ENCODE data around the gene CLEC19A.

Gene CLEC19A

DNA sequence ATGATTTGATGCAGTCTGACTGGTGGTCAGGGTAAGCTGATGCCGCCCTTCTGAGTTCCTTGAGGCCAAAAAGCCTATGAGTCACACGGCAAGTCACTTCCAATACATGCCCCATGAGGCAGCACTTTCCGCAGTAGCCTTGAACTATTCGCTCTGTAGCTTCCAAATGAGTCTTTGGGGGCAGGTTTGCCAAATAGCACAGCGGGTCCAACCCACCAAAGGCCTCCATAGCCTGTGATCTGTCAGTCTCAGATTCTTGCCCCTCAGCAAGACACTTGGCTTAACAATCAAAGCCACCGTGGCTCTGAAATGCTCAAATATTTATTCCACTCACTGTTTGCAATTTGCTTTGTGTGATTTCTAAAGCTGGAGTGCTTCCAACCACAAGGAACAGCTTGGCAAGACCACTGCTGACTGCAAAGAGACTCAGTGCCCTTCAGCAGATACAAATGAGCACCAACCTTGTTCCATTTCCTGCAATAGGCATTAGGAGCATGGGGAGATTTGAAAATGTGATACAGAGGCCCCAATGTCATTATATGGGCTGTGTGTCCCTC is 45.4 kb downstream of the CLEC19A start:
- Mint-ChIP-seq H3K27ac (no peak overlapping the region), H3K4me1 (no peaks in the 10 kb centered on the region)
- no peak for ATAC-seq

GRCh38 chr16:19331794-19332193 is 46.3 kb downstream of the CLEC19A start:
- no peaks in the 10 kb centered on the region for H3K4me1 Mint-ChIP-seq
- H3K27me3 Mint-ChIP-seq, result no peaks in the 10 kb centered on the region
- no peaks in the 10 kb centered on the region for H3K36me3 Mint-ChIP-seq
- no peak overlapping the region for H3K4me3 Mint-ChIP-seq
- peak overlapping the region; percentile 49 for H3K27ac Mint-ChIP-seq
- no peak for ATAC-seq
- H3K9me3 Mint-ChIP-seq, result peaks cover 9% of the 10 kb centered on the region

More for the DNA sequence above, 45.4 kb downstream of the CLEC19A start:
- Mint-ChIP-seq H3K36me3 (no peaks in the 10 kb centered on the region), H3K27me3 (no peaks in the 10 kb centered on the region), H3K4me3 (no peak overlapping the region), H3K9me3 (peaks cover 9% of the 10 kb centered on the region)

DNA sequence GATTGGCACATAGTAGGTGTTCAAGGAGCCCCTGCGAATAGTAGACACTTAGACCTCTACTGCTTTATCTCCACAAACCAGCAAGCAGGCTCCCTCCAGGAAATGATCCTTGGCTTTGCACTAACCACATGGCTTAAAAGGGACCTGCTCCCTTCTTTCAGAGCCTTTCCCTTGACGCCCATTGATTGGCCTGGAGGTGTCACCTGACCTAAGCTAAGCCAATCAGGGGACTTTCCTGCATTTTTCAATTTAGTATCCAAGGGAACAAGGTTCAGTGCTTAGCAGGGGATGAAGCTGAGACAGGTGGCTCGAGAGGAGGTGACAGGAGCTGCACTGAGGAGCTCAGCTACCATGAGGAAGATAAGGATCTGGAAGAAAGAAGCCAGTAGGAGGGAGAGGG is 52.8 kb downstream of the CLEC19A start:
- Mint-ChIP-seq H3K36me3 (no peaks in the 10 kb centered on the region), H3K27me3 (peaks cover 16% of the 10 kb centered on the region), H3K9me3 (peaks cover 4% of the 10 kb centered on the region), H3K4me3 (no peak overlapping the region), H3K27ac (no peak overlapping the region), H3K4me1 (no peaks in the 10 kb centered on the region)
- ATAC-seq, result no peak

- no peak for ATAC-seq
- no peaks in the 10 kb centered on the region for H3K4me1 Mint-ChIP-seq
- no peak overlapping the region for H3K4me3 Mint-ChIP-seq
- peaks cover 4% of the 10 kb centered on the region for H3K9me3 Mint-ChIP-seq
- H3K27me3 Mint-ChIP-seq, result peaks cover 32% of the 10 kb centered on the region
- no peaks in the 10 kb centered on the region for H3K36me3 Mint-ChIP-seq
- H3K27ac Mint-ChIP-seq, result no peak overlapping the region
These were observed 58.8 kb downstream of the CLEC19A start for GRCh38 chr16:19344224-19344801.

- Mint-ChIP-seq H3K36me3 (no peaks in the 10 kb centered on the region), H3K4me3 (no peak overlapping the region), H3K9me3 (peaks cover 4% of the 10 kb centered on the region), H3K27ac (no peak overlapping the region), H3K4me1 (no peaks in the 10 kb centered on the region), H3K27me3 (peaks cover 32% of the 10 kb centered on the region)
- no peak for ATAC-seq
These were observed 59.4 kb downstream of the CLEC19A start for GRCh38 chr16:19344980-19345379.

GRCh38 chr16:19346335-19346922 is 60.9 kb downstream of the CLEC19A start:
- ATAC-seq, result peak; percentile 63
- H3K4me3 Mint-ChIP-seq, result no peak overlapping the region
- H3K27ac Mint-ChIP-seq, result no peak overlapping the region
- H3K36me3 Mint-ChIP-seq, result no peaks in the 10 kb centered on the region
- no peaks in the 10 kb centered on the region for H3K4me1 Mint-ChIP-seq
- H3K27me3 Mint-ChIP-seq, result peaks cover 29% of the 10 kb centered on the region
- peaks cover 4% of the 10 kb centered on the region for H3K9me3 Mint-ChIP-seq

- ATAC-seq, result no peak
- no peaks in the 10 kb centered on the region for H3K36me3 Mint-ChIP-seq
These were observed 62.6 kb downstream of the CLEC19A start for GRCh38 chr16:19348125-19348524.

GRCh38 chr16:19348578-19349315 is 63.2 kb downstream of the CLEC19A start:
- Mint-ChIP-seq H3K9me3 (no peaks in the 10 kb centered on the region), H3K36me3 (no peaks in the 10 kb centered on the region), H3K27ac (peak overlapping the region; percentile 19), H3K4me3 (no peak overlapping the region), H3K27me3 (peaks cover 14% of the 10 kb centered on the region), H3K4me1 (no peaks in the 10 kb centered on the region)
- ATAC-seq, result no peak

More at GRCh38 chr16:19348125-19348524, 62.6 kb downstream of the CLEC19A start:
- Mint-ChIP-seq H3K27me3 (peaks cover 18% of the 10 kb centered on the region), H3K4me3 (no peak overlapping the region), H3K27ac (peak overlapping the region; percentile 19), H3K9me3 (peaks cover under 1% of the 10 kb centered on the region), H3K4me1 (no peaks in the 10 kb centered on the region)

DNA sequence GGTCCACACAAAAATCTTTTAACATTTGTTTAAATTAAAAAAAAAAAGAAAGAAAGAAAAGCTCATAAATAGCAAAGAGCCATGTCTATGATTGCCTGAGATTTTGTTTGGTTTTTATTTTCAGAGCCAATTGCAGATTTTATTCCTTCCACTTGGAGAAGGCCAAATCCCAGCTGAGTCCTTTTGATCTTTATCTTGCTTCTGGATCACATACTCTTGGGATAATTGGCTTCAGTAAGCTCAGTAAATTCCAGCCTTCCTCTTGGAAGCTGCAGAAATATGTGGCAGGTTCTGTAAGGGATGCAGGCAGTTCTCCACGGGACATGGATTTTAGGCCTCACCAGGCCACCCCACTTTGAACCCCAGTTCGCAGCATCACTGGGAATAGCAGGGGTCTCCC is 68.8 kb downstream of the CLEC19A start:
- H3K27ac Mint-ChIP-seq, result no peak overlapping the region
- H3K36me3 Mint-ChIP-seq, result no peaks in the 10 kb centered on the region
- no peak for ATAC-seq
- no peaks in the 10 kb centered on the region for H3K27me3 Mint-ChIP-seq
- H3K9me3 Mint-ChIP-seq, result no peaks in the 10 kb centered on the region
- peaks cover 11% of the 10 kb centered on the region for H3K4me1 Mint-ChIP-seq
- H3K4me3 Mint-ChIP-seq, result no peak overlapping the region

- Mint-ChIP-seq H3K4me1 (peaks cover 11% of the 10 kb centered on the region), H3K9me3 (no peaks in the 10 kb centered on the region), H3K4me3 (no peak overlapping the region), H3K27ac (no peak overlapping the region), H3K36me3 (no peaks in the 10 kb centered on the region), H3K27me3 (no peaks in the 10 kb centered on the region)
- ATAC-seq, result peak; percentile 81
These were observed 70.8 kb downstream of the CLEC19A start for GRCh38 chr16:19356024-19356952.

GRCh38 chr16:19359556-19359955 is 74.0 kb downstream of the CLEC19A start:
- ATAC-seq, result no peak
- H3K4me1 Mint-ChIP-seq, result peaks cover 11% of the 10 kb centered on the region
- H3K36me3 Mint-ChIP-seq, result no peaks in the 10 kb centered on the region
- no peaks in the 10 kb centered on the region for H3K9me3 Mint-ChIP-seq
- no peaks in the 10 kb centered on the region for H3K27me3 Mint-ChIP-seq
- H3K4me3 Mint-ChIP-seq, result no peak overlapping the region
- H3K27ac Mint-ChIP-seq, result no peak overlapping the region

Data from stimulated activated memory B cell treated with anti-CD40 and anti-IgM and Interleukin-4, amounts not matched to agents 10 μg/mL and 1 μg/mL and 100 μg/mL, for 72 hours (primary cell).